K562 (cell line): ENCODE measurements around the gene CRYBG1. TPM values are rescaled to one million over a fixed set of nuclear protein-coding genes. Genes with fewer than 3 reads are reported as not detected.

Experiments
- ATAC-seq: fragments of 200-7000 bp; cut with Tn5 transposase; 3 replicates; pipeline ENCODE4 v1.9.1; 2020; ENCODE audit warnings: moderate library complexity
- BruUV-seq: library from RNA; stranded (reverse); fragments of 400-500 nt; replicated peaks from 2 replicates; lab custom pipeline; 2021; lab: Mats Ljungman, UMichigan
- CTCF ChIA-PET: fragments of 300-600 bp; formaldehyde crosslinking; extraction: SDS; loops from one replicate; lab custom pipeline; 2021; ENCODE audit warnings: low intra/inter-chr PET ratio; lab: Yijun Ruan, JAX
- POLR2A ChIA-PET: fragments of 300-600, 350-650 bp; sonication (Branson Sonifier 250); formaldehyde crosslinking; extraction: SDS; loops from one replicate; lab custom pipeline; 2021; ENCODE audit warnings: antibody characterized with exemption, inconsistent platforms; lab: Yijun Ruan, JAX
- DNase-seq, 4 experiments: peaks; one replicate each; pipeline versions ENCODE4 v3.0.0 to v3.0.0-alpha.2; 2011 to 2018; ENCODE audit warnings: low spot score in 3 of 4, mixed read lengths in 3 of 4; ENCODE audit errors: extremely low read depth in 1 of 4
- FAIRE-seq: peaks from 2 replicates; lab custom pipeline; 2011; peaks lifted over from hg19 to GRCh38; lab: Jason Lieb, UNC
- H2AFZ ChIP-seq: 2 replicates; pipeline ENCODE4 v1.6.0; 2011; ENCODE audit warnings: low read depth, low read length, control low read depth, inconsistent platforms
- H3K27ac ChIP-seq: fragments of 200-600 bp; 3 replicates; pipeline ENCODE4 v1.8.0; 2011; ENCODE audit warnings: low read depth, mild to moderate bottlenecking, control low read depth, inconsistent platforms, low read length, moderate library complexity, mixed read lengths; ENCODE audit errors: extremely low read depth
- H3K27me3 ChIP-seq, 2 experiments: fragments of 300-600 bp in 1 of 2; 2 replicates in 1 of 2; 3 replicates in 1 of 2; pipeline versions ENCODE4 v1.6.0 to v1.8.0; 2011; ENCODE audit warnings: inconsistent platforms in 2 of 2, low read length in 2 of 2, mild to moderate bottlenecking in 1 of 2, mixed read lengths in 1 of 2, moderate library complexity in 1 of 2; ENCODE audit not compliant: control insufficient read depth in 2 of 2, insufficient read depth in 2 of 2
- H3K36me3 ChIP-seq: fragments of 300-600 bp; 3 replicates; pipeline ENCODE4 v1.8.0; 2011; ENCODE audit warnings: mild to moderate bottlenecking, low read length, inconsistent platforms; ENCODE audit not compliant: control insufficient read depth, insufficient read depth
- H3K4me1 ChIP-seq, 2 experiments: fragments of 200-600 bp in 1 of 2; replicated peaks in 1 of 2; 2 replicates in 1 of 2; 3 replicates in 1 of 2; pipeline versions ENCODE4 v1.5.1 to v1.8.0; 2011; ENCODE audit warnings: inconsistent platforms in 2 of 2, low read length in 2 of 2, mild to moderate bottlenecking in 1 of 2, mixed read lengths in 1 of 2, moderate library complexity in 1 of 2; ENCODE audit not compliant: control insufficient read depth in 2 of 2, insufficient read depth in 2 of 2
- H3K4me2 ChIP-seq: 2 replicates; pipeline ENCODE4 v1.6.1; 2011; ENCODE audit warnings: low read length, control low read depth, inconsistent platforms, mixed read lengths; ENCODE audit not compliant: insufficient read depth
- H3K4me3 ChIP-seq: fragments of 200-600 bp; sonication (generic), shearing (Covaris generic); 2 replicates; pipeline ENCODE4 v1.5.1; 2016; ENCODE audit warnings: control low read depth, inconsistent platforms
- H3K79me2 ChIP-seq: fragments of 200-600 bp; 3 replicates; pipeline ENCODE4 v1.8.0; 2011; ENCODE audit warnings: low read length, inconsistent platforms; ENCODE audit not compliant: control insufficient read depth, insufficient read depth
- H3K9ac ChIP-seq, 2 experiments: 2 replicates each; pipeline versions ENCODE4 v1.6.0 to v1.6.1; 2011; ENCODE audit warnings: low read depth in 2 of 2, low read length in 2 of 2, control low read depth in 1 of 2, inconsistent platforms in 1 of 2, mild to moderate bottlenecking in 1 of 2, mixed read lengths in 1 of 2; ENCODE audit not compliant: insufficient read depth in 1 of 2
- H3K9me1 ChIP-seq: one replicate; pipeline ENCODE4 v1.6.0; 2011; ENCODE audit warnings: inconsistent platforms, mild to moderate bottlenecking, low read length, moderate library complexity; ENCODE audit not compliant: control insufficient read depth, insufficient read depth
- H3K9me3 ChIP-seq: replicated peaks from 2 replicates; pipeline ENCODE4 v1.5.1; 2011; ENCODE audit warnings: low read depth, low read length, inconsistent platforms; ENCODE audit not compliant: control insufficient read depth, insufficient read depth
- H4K20me1 ChIP-seq: replicated peaks from 2 replicates; pipeline ENCODE4 v1.6.1; 2011; ENCODE audit warnings: low read length, inconsistent platforms, mixed read lengths; ENCODE audit not compliant: control insufficient read depth, insufficient read depth
- CCNT2 ChIP-seq: IDR thresholded peaks from 2 replicates; pipeline ENCODE4 v1.6.1; 2011; ENCODE audit warnings: borderline replicate concordance, low read depth, mild to moderate bottlenecking, moderate library complexity, mixed read lengths, low read length; ENCODE audit not compliant: insufficient read length; ENCODE audit errors: extremely low read depth
- ETV5 ChIP-seq: sonication (generic); formaldehyde crosslinking; IDR thresholded peaks from 2 replicates; pipeline ENCODE4 v1.4.0; 2020; ENCODE audit warnings: low read depth, mild to moderate bottlenecking, missing genetic modification reagents
- NUFIP1 ChIP-seq: fragments of 450-650 bp; IDR thresholded peaks from 2 replicates; pipeline ENCODE4 v1.6.1; 2018; ENCODE audit not compliant: partially characterized antibody
- PTBP1 ChIP-seq: fragments of 200-400 bp; formaldehyde crosslinking; IDR thresholded peaks from 2 replicates; pipeline ENCODE4 v1.6.1; 2017; ENCODE audit warnings: low read depth, low read length
- ZNF77 ChIP-seq: fragments of 250-450 bp; sonication (Bioruptor Pico); IDR thresholded peaks from 2 replicates; pipeline ENCODE4 v1.5.0; 2020
- WGBS: fragments of 100-300 bp; shearing (Covaris generic); methylation state at CpG from one replicate; pipeline ENCODE4 v1.1.6; 2016; ENCODE audit warnings: low coverage, mixed read lengths; ENCODE audit not compliant: insufficient coverage; ENCODE audit errors: missing lambda C conversion rate; 5-methylcytosine and 5-hydroxymethylcytosine counted together
- in situ Hi-C: fragments of 300-500 bp; cut with MboI; formaldehyde crosslinking; loops from 4 replicates; pipeline ENCODE4 v1.15.0; 2018; ENCODE audit warnings: inconsistent platforms, mixed read lengths
- intact Hi-C: fragments of 100-400 bp; cut with micrococcal nuclease; formaldehyde crosslinking; loops from 2 replicates; pipeline ENCODE4 v1.14.2; 2022
- polyA plus RNA-seq, 8 experiments: library from polyadenylated mRNA; depleted of rRNA in 4 of 8; stranded (reverse) in 5 of 8; unstranded in 3 of 8; fragments of >200 nt; fragmentation: Nextera tagmentation in 2 of 8; fragmentation: Illumina TruSeq in 1 of 8; extraction: Ambion mirVana in 2 of 8; extraction: Trizol in 1 of 8; gene quantifications; 2 replicates each; pipeline versions ENCODE4 v1.2.1 to v1.2.3, GENCODE V29; 2011 to 2014; ENCODE audit warnings: inconsistent platforms in 1 of 8, missing spikeins in 1 of 8
- total RNA-seq, 7 experiments: library from RNA; depleted of rRNA in 6 of 7; stranded (reverse); fragments of >200 nt in 6 of 7; fragmentation: Illumina TruSeq in 2 of 7; extraction: Trizol in 2 of 7; gene quantifications; 2 replicates each; pipeline versions ENCODE4 v1.2.1 to v1.2.3, GENCODE V29; 2011 to 2021; ENCODE audit warnings: low replicate concordance in 1 of 7
- TF ChIP-seq, protein P1 (sequence below): fragments of 450-650 bp; conservative IDR thresholded peaks from 2 replicates; pipeline ENCODE4 v1.6.1; 2016; ENCODE audit warnings: missing genetic modification characterization, low read depth, mild to moderate bottlenecking, missing compliant biosample characterization, moderate library complexity

The CRYBG1 gene
- total and polyA plus RNA-seq, 9 of the 15 experiments (the other 6 are each of a cell fraction or from before 2014, with no cell fraction given): 0.07 to 0.47 (median 0.11) TPM

- intact Hi-C loops: no loop called here
Measured at GRCh38 chr6:106426250-106426970, 65.9 kb downstream of the CRYBG1 start.

More at GRCh38 chr6:106426250-106426970, 65.9 kb downstream of the CRYBG1 start:
- no TSS peak for BruUV-seq
- ChIA-PET POLR2A (no interaction called here), CTCF (no interaction called here)
- Histone ChIP-seq H3K4me1 (no peaks in the 10 kb centered on the region), H3K4me3 (no peak overlapping the region), H3K9me1 (no peaks in the 10 kb centered on the region), H3K36me3 (no peaks in the 10 kb centered on the region), H3K4me2 (no peak overlapping the region), H3K9ac (no peak overlapping the region), H4K20me1 (0 out of 2 replicates have a peak, but pooled peaks cover 3% of the 10 kb centered on the region), H2AFZ (no peak overlapping the region), H3K27me3 (peaks cover 2 to 20% of the 10 kb centered on the region in 2 experiments; a peak in 3 of 5 replicates), H3K27ac (no peak overlapping the region), H3K9me3 (no peaks in the 10 kb centered on the region), H3K79me2 (no peaks in the 10 kb centered on the region)
- ATAC-seq: no peak
- no peak for TF ChIP-seq ZNF77
- TF ChIP-seq ETV5 (CRISPR knock-in tag): no peak
- TF ChIP-seq, protein P1, sequence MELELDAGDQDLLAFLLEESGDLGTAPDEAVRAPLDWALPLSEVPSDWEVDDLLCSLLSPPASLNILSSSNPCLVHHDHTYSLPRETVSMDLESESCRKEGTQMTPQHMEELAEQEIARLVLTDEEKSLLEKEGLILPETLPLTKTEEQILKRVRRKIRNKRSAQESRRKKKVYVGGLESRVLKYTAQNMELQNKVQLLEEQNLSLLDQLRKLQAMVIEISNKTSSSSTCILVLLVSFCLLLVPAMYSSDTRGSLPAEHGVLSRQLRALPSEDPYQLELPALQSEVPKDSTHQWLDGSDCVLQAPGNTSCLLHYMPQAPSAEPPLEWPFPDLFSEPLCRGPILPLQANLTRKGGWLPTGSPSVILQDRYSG (tag): no peak
- no peak for TF ChIP-seq CCNT2
- TF ChIP-seq NUFIP1: no peak
- no peak for TF ChIP-seq PTBP1
- DNase-seq: no peak
- FAIRE-seq: no peak
- in situ Hi-C loops: no loop called here
- 1% methylated on average over 5 of the region's 5 CpGs for WGBS
